Suppressor macrophage (primary cell): ENCODE measurements around the gene NDRG3.
"Not testable (repeated sequence)": the region's sequence is repeated elsewhere in the genome, so short reads cannot be mapped to it uniquely, and the experiment has no call there.

Experiments
- DNase-seq, 4 experiments: peaks; one replicate each; pipeline ENCODE4 v3.0.0-alpha.2; 2020 to 2022

The NDRG3 gene

DNA sequence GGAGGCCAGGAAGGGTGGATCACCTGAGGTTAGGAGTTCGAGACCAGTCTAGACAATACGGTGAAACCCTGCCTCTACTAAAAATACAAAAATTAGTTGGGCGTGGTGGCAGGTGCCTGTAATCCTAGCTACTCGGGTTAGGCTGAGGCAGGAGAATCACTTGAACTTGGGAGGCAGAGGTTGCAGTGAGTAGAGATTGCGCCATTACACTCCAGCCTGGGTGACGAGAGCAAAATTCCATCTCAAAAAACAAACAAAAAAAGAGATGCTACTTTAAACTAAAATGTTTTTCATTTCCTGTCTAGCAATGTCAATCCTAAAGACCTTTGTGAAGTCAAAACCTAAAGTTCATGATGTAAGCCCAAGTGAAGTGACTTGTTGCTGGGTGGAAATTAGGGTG is 14.8 kb upstream of the NDRG3 start:
- DNase-seq = no peak

- DNase-seq = no peak
These were observed 12.4 kb upstream of the NDRG3 start for GRCh38 chr20:36758276-36758675.

DNA sequence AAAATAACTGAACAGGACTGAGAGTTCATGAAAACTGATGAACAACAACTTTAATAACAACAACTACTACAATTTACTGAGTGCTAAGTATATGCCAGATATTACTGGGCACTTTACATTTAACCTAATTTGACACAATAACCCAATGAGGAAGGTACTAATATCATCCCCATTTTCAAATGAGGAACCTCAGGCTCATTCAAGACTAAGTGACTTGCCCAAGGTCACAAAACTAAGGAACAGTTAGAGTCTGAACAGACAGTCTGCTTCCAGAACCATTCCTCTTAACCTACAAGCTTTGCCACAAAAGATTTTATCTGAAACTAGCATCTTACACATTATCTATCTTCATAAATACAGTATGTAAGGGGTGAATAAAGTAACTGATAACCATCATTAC is 10.6 kb upstream of the NDRG3 start:
- peak; percentile 27 to 77 (median 57) for DNase-seq

- peak; percentile 70 to 86 (median 80) for DNase-seq
These were observed 8.8 kb upstream of the NDRG3 start for GRCh38 chr20:36754656-36755222.

GRCh38 chr20:36752582-36752981 is 6.7 kb upstream of the NDRG3 start:
- DNase-seq = no peak

DNA sequence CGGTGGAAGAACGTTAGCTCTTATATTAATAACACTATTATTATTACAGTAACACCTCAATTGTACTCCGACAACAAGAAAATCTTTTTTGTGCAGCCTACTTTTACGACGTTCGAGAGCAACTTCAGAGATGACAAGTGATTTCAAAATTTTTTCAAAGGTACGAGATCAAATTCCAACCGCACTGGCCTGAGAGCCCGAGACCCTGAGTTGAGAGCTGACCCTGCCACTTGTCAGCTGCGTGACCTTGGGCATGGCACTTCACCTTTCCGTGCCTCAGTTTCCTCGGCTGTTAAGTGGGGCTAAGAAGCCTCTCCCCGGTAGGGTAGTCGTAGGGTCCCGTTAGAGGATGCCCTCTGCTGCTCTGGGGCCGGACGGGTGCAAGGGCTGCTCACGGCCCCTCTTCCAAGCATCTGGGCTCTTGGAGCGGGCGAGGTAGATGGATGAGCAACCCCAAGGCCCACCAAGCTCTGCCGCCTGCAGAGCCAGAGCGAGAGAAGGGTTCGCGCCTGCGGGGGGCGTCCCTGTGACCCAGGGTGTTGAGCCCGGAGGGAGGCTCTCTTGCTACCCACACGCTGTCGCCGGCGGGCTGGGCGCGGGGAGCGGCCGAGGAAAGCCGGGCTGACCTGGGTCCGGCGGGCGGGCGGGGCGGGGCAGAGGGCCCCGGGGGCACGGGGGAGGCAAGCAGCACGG is 510 bp downstream of the NDRG3 start:
- DNase-seq = peak in 3 of 4 experiments; percentile 25 to 58 (median 32)

GRCh38 chr20:36744764-36745191 is 1.1 kb downstream of the NDRG3 start:
- DNase-seq = peak in 1 of 4 experiments; percentile 9

GRCh38 chr20:36744243-36744642 is 1.6 kb downstream of the NDRG3 start:
- no peak for DNase-seq

- DNase-seq = no peak
These were observed 3.3 kb downstream of the NDRG3 start for GRCh38 chr20:36742558-36742957.

GRCh38 chr20:36741072-36741471 is 4.8 kb downstream of the NDRG3 start:
- DNase-seq = no peak

GRCh38 chr20:36737183-36737499 is 8.7 kb downstream of the NDRG3 start:
- no peak for DNase-seq

DNA sequence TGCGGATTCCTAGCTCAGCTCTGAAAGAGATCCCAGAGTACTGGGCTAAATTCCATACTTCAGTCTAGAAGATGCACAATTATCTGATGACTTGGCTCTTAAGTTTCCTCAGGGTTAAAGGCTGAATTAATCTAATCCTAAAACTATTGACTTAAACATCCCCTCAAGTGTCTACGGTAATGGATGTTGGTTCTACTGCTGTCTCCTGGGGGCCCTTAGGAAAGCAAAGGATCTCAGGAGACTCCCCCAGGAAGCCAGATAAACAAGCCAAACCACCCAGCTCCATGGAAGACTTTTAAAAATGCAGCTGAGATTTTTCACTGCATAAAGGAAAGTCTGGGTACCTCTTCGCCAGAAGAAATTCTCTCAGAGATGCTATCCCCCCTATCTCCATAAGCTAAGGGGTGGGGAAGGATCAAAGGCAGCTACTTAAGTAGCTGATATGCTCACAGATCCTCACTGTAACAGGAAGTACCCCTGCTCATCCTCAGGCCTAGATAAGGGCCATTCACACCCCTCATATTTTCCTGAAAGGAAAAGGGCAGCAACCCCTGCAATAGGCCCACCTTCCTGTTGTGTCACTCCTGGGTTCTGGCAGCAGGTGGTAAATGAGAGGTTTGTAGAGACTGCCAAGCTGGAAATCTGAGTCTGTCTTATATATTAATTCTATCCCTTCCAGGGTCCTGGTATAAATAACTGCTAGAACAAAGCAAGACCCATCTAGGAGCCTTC is 9.3 kb downstream of the NDRG3 start:
- DNase-seq = no peak

GRCh38 chr20:36732456-36732855 is 13.4 kb downstream of the NDRG3 start:
- DNase-seq = no peak

- no peak for DNase-seq
These were observed 16.9 kb downstream of the NDRG3 start for GRCh38 chr20:36728986-36729385.

DNA sequence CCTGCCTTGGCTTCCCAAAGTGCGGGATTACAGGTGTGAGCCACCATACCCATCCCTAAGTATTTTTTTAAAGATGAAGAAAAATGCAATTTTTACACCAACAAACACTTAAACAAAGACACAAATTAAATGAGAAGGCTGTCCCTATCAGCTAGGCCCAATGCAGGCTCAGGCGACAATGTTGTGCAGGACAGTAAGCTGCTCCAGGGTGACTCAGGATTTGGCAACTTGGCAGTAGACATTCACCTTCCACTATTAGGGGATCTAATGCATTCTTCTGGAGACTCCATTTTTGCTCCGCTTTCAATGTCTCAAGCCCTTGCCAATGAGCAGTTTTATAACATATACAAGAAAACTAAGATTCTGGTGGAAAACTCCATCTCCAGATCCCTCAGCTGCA is 19.7 kb downstream of the NDRG3 start:
- no peak for DNase-seq

DNA sequence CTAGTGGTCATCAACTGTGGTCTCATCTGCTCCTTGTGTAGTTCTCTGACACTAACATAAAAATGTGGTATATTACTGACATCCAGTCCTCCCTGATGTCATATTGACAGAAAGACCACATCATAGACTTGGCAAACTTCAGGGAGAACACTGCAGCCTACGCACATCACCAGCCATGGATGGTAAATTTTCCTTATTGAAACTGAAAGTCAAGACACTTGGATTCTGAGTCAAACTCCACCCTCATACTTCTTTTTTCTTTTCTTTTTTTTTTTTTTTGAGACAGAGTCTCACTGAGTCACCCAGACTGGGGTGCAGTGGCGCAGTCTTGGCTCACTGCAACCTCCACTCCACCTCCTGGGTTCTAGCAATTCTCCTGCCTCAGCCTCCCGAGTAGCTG is 25.4 kb downstream of the NDRG3 start:
- peak in 3 of 4 experiments; percentile 34 to 59 (median 38) for DNase-seq

DNA sequence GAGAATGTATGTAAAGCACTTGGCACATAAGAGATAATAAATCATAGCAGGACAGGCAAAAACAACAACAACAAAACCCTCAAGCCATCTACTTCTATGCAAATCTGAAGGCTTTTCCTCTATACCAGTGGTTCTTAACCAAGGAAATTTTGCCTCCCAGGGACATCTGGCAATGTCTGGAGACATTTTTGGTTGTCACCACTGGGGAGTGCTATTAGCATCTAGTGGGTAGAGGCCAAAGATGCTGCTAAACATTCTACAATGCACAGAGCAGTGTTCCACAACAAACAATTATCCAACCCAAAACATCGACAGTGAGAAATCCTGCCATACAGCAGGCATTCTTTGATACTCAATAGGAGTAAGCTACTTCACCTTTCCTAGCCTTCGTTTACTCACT is 28.2 kb downstream of the NDRG3 start:
- peak; percentile 25 to 56 (median 45) for DNase-seq

DNA sequence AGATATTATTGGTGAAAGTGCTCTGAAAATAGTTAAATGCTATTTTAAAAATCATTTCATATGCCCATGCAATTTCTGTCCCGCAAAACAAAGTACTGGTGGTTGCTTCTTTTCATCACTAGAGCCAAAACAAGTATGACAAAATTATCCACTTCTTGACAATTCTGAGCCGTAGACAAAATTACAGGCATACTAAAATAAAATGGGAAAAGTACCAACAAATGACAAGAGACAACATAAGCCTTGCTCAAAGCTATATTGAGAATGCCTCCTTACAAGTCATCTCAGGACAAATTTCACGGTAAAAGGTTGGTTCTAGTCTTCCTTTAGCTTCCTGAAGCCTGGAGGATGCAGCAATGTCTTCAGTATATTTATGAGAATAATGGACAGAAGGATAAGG is 28.9 kb downstream of the NDRG3 start:
- no peak for DNase-seq

GRCh38 chr20:36712775-36713174 is 33.1 kb downstream of the NDRG3 start:
- DNase-seq = no peak

DNA sequence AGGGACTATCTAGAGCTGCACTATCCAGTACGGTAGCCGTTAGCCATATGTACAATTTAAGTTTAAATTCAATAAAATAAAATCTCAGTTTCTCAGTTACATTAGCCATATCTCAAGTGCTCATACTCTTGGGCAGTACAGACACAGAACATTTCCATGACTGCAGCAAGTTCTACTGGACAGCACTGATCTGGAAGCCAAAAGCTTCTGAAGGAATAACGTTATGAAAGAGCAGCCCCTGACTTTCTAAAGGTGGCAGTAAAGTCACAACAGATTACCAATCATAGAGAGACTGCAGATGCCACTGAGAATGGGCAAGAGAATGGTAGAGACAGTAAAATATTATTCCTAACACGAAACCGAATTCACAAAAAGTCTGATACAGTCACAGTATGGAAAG is 36.8 kb downstream of the NDRG3 start:
- DNase-seq = no peak

DNA sequence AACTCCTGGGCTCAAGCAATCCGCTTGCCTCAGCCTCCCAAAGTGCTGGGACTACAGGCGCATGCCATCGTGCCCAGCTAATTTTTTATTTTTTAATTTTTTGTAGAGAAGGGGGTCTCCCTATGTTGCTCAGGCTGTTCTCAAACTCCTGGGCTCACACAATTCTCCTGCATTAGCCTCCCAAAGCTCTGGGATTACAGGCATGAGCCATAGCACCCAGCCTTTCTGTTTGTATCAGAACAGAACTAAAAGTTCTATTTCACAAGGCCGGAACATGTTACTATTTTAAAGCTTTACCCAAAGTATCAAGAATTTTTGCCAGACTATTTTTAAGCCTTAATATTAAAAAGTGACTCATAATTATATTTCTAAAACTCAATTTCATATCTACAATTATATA is 42.4 kb downstream of the NDRG3 start:
- no peak for DNase-seq

GRCh38 chr20:36700438-36700837 is 45.5 kb downstream of the NDRG3 start:
- no peak for DNase-seq

DNA sequence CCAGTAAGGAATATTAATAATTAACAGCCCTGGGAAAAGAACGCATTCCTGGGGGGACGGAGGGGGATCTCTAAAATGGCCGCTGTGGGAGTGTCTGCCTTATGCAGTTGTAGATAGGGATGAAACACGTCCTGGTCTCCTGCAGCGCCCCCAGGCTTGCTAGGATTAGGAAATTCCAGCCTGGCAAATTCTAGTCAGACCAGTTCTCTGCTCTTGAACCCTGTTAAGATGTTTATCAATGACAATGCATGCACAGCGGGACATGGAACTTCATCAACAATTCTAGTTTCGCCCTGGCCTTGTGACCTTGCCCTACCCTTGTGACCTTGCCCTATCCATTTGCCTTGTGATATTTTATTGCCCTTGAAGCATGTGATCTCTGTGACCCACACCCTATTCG is 50.4 kb downstream of the NDRG3 start:
- not testable (repeated sequence) for DNase-seq

- no peak for DNase-seq
These were observed 57.3 kb downstream of the NDRG3 start for GRCh38 chr20:36688630-36689029.
